RWPE2 (cell line): ENCODE results near the gene AKAP13.
A peak's percentile ranks its signal among the peaks of the same experiment; 100 is the strongest.

ENCODE experiments used
- ATAC-seq: fragments of 200-7000 bp; cut with Tn5 transposase; 3 replicates; pipeline ENCODE4 v1.9.1; 2021; ENCODE audit warnings: low read depth
- DNase-seq: peaks from one replicate; pipeline ENCODE4 v3.0.0-alpha.2; 2020; ENCODE audit warnings: low spot score
- H3K27ac ChIP-seq: fragments of 450-650 bp; 2 replicates; pipeline ENCODE4 v1.5.1; 2017; ENCODE audit warnings: mild to moderate bottlenecking; ENCODE audit not compliant: poor library complexity, severe bottlenecking
- H3K27me3 ChIP-seq: fragments of 250-450 bp; sonication (Bioruptor Pico); 2 replicates; pipeline ENCODE4 v1.5.1; 2021; ENCODE audit warnings: mild to moderate bottlenecking, moderate library complexity; ENCODE audit not compliant: insufficient read depth, poor library complexity, severe bottlenecking
- H3K36me3 ChIP-seq: fragments of 250-450 bp; sonication (Bioruptor Pico); 2 replicates; pipeline ENCODE4 v1.5.1; 2020; ENCODE audit warnings: low read depth, mild to moderate bottlenecking, moderate library complexity
- H3K4me1 ChIP-seq: fragments of 250-450 bp; sonication (Bioruptor Pico); 2 replicates; pipeline ENCODE4 v1.5.1; 2021; ENCODE audit warnings: mild to moderate bottlenecking, moderate library complexity; ENCODE audit not compliant: insufficient read depth, poor library complexity, severe bottlenecking
- H3K4me3 ChIP-seq: fragments of 250-450 bp; sonication (Bioruptor Pico); 2 replicates; pipeline ENCODE4 v1.5.1; 2021; ENCODE audit warnings: mild to moderate bottlenecking, moderate library complexity; ENCODE audit not compliant: severe bottlenecking
- H3K9me3 ChIP-seq: fragments of 250-450 bp; sonication (Bioruptor Pico); 2 replicates; pipeline ENCODE4 v1.5.1; 2021; ENCODE audit warnings: mild to moderate bottlenecking, moderate library complexity; ENCODE audit not compliant: severe bottlenecking
- TF ChIP-seq, protein P1 (sequence below): fragments of 450-650 bp; IDR thresholded peaks from one replicate; pipeline ENCODE4 v1.5.1; 2017; ENCODE audit warnings: mild to moderate bottlenecking, moderate library complexity; ENCODE audit not compliant: poor library complexity, severe bottlenecking

Gene AKAP13

DNA sequence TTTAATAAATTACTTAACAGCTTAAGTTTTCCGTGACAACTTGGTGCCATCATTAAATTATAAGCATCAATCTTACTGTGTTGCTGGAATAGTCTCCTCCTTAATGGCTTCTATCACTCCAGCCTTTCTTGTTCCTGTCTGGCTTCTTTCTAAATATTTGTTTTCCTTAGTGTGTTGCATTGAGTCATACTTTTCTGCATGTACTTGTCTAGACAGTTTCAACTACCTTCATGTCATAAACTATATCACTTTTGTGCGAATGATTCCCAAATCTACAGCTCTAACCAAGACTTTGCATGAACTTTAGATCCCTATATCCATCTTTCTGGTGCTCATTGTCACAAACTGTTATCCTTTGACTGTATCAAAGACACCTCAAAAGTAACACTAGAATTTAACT, 78.4 kb downstream of the AKAP13 start:
- Histone ChIP-seq H3K4me3 (no peak overlapping the region), H3K9me3 (no peaks in the 10 kb centered on the region), H3K27me3 (no peaks in the 10 kb centered on the region), H3K36me3 (no peaks in the 10 kb centered on the region), H3K27ac (peak overlapping the region; percentile 57), H3K4me1 (peaks cover 32% of the 10 kb centered on the region)
- DNase-seq (no peak), ATAC-seq (peak; percentile 90)
- TF ChIP-seq, protein P1, sequence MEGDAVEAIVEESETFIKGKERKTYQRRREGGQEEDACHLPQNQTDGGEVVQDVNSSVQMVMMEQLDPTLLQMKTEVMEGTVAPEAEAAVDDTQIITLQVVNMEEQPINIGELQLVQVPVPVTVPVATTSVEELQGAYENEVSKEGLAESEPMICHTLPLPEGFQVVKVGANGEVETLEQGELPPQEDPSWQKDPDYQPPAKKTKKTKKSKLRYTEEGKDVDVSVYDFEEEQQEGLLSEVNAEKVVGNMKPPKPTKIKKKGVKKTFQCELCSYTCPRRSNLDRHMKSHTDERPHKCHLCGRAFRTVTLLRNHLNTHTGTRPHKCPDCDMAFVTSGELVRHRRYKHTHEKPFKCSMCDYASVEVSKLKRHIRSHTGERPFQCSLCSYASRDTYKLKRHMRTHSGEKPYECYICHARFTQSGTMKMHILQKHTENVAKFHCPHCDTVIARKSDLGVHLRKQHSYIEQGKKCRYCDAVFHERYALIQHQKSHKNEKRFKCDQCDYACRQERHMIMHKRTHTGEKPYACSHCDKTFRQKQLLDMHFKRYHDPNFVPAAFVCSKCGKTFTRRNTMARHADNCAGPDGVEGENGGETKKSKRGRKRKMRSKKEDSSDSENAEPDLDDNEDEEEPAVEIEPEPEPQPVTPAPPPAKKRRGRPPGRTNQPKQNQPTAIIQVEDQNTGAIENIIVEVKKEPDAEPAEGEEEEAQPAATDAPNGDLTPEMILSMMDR = no peak

GRCh38 chr15:85462029-85462428, 81.6 kb downstream of the AKAP13 start:
- Histone ChIP-seq H3K4me1 (peaks cover 32% of the 10 kb centered on the region), H3K36me3 (no peaks in the 10 kb centered on the region), H3K4me3 (no peak overlapping the region), H3K27ac (no peak overlapping the region), H3K9me3 (no peaks in the 10 kb centered on the region), H3K27me3 (no peaks in the 10 kb centered on the region)
- TF ChIP-seq, protein P1 = no peak
- DNase-seq = no peak
- no peak for ATAC-seq

DNA sequence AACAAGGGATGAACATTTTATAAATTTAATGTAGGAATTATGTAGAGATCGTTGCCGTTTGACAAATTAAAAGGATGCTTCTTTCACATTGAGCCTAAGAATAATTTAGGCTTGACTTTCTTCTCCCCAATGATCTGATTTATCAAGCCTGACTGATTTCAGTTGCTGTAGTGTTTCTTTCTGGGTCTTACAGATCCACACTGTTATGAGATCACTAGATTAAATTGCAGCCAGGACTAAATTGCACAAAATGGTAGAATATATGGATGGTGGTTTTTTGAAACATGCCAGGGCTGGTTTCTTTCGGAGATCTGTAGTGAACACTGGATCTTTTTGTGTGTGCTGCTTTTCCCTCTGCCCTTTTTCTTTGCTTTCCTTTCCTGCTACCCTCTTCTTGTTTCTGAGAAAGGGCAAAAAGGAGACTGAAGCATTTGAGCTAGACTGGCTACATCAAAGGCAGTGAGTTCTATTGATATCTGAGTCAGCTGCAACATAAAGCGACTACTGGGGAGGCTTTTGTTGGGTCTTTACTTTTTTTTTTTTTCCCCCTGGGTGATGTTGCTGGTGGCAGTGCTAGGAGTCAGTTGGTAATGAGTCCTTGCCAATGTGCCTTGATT, 83.0 kb downstream of the AKAP13 start:
- Histone ChIP-seq H3K4me1 (peaks cover 18% of the 10 kb centered on the region), H3K36me3 (no peaks in the 10 kb centered on the region), H3K27me3 (no peaks in the 10 kb centered on the region), H3K9me3 (no peaks in the 10 kb centered on the region), H3K4me3 (no peak overlapping the region), H3K27ac (no peak overlapping the region)
- TF ChIP-seq, protein P1 = no peak
- ATAC-seq = no peak
- no peak for DNase-seq

DNA sequence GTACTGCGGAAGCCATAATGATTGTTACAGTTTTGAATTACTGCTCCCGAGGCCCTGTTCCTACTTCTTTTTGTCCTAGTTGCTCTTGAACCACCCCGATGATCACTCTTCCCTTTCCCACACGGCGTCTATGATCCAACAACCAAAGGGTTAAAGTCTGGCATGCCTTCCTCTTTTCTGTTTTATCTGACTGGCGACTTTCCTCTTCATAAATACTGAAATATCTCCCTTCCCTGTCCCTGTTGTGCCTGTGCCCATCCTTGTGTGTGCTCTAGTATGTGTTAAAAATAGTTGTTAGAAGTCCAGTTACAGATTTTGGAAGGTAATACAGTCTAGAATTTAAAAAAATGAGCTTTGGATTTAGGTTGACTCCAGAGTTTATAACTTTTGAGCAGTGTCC, 83.6 kb downstream of the AKAP13 start:
- peaks cover 12% of the 10 kb centered on the region for H3K4me1 ChIP-seq
- TF ChIP-seq, protein P1 = no peak
- no peak overlapping the region for H3K27ac ChIP-seq
- no peak for ATAC-seq
- no peaks in the 10 kb centered on the region for H3K36me3 ChIP-seq
- H3K9me3 ChIP-seq = no peaks in the 10 kb centered on the region
- no peak for DNase-seq
- H3K27me3 ChIP-seq = no peaks in the 10 kb centered on the region
- H3K4me3 ChIP-seq = no peak overlapping the region

DNA sequence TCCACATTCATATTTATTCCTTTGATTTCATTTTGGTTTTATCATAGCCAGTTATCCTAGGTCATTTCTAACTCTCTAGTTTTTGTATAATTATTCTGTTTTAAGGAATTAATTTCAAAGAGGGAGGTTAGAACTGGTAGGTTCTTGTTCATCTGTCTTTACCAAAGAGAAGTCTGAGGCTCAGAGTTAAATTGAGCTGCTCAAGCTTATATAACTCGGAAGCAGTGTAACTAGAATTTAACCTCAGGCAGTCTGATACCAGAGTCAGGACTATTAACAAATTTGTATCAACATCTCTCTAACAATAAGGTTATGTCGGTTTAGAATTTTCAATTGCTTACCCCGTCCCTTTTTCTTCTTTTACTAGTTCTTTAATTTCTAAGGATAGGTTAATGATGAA, 84.1 kb downstream of the AKAP13 start:
- H3K27me3 ChIP-seq = no peaks in the 10 kb centered on the region
- ATAC-seq = no peak

More for the DNA sequence above, 84.1 kb downstream of the AKAP13 start:
- Histone ChIP-seq H3K27ac (no peak overlapping the region), H3K4me3 (no peak overlapping the region), H3K36me3 (no peaks in the 10 kb centered on the region), H3K9me3 (no peaks in the 10 kb centered on the region), H3K4me1 (peaks cover 7% of the 10 kb centered on the region)
- DNase-seq = no peak
- TF ChIP-seq, protein P1 = no peak
